ENCODE results near the gene PDRG1.

DNA sequence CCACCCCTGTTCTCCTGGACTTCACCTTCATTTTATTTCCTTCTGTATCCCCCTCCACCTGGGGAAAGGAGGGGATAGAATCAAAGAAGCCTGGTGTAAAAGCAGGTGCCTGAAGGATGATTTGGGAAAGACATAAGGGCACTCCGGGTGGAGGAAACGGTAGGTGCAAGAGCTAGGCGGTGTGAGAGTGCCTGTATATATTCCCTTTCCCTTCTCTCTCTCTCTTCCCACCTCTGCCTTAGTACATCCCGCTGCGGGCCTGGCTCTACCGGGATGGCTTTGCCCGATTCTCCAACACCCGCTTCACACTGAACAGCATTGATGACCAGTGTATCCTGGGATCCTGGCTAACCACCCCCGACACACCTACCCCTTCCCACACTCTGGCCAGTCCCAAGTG is 26.2 kb downstream of the PDRG1 start:
- no peak for TF ChIP-seq CTCF (IDR thresholded peaks at IDR 0.05)
- no peak for TF ChIP-seq POLR2A (IDR thresholded peaks at IDR 0.05)
